Measurements from ENCODE around the gene HLA-DOB. TPM values are rescaled to one million over a fixed set of nuclear protein-coding genes. Genes with fewer than 3 reads are reported as not detected.
A peak's percentile ranks its signal among the peaks of the same experiment; 100 is the strongest.
"Not testable (repeated sequence)": the region's sequence is repeated elsewhere in the genome, so short reads cannot be mapped to it uniquely, and the experiment has no call there.

HLA-DOB gene
- polyA plus RNA-seq, 1 donor from 2014 or later: not detected

DNA sequence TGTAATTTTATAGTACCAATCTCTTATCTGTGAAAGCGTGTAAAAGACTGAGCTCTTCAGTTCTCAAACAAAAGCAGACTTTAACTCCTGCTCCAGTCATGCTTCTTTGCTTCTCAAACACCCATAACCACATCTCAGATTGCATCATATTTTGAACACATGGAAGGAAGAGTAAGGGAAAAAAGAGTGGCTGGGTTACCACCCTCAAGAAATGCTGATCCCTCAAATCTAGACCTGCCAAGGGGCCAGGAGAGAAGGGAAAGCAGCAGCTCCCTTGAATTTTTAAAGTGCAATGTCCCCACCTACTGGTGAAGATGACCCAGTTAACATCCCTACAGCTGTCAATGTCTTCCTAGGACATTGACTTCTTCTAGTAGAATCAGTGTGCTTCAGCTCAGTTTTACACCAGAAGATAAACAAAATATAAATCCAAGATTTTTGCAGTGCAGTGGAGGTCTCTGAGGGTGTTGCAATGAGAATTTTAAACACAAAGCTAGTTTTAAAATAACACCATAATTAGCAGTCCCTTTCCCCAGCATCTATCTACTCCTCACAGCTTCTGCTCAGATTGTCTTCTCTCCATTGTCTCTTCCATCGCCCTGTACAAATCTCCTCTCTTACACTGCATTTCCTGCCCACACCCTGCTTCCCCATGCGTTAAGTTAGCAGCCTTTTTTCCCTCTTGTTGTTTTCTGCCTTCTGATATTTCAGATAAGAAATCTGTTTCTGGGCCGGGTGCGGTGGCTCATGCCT, 30.8 kb downstream of the HLA-DOB start:
- no peak overlapping the region for H2AFZ ChIP-seq (ENCODE audit: low read depth, low read length)
- TF ChIP-seq, protein P1, sequence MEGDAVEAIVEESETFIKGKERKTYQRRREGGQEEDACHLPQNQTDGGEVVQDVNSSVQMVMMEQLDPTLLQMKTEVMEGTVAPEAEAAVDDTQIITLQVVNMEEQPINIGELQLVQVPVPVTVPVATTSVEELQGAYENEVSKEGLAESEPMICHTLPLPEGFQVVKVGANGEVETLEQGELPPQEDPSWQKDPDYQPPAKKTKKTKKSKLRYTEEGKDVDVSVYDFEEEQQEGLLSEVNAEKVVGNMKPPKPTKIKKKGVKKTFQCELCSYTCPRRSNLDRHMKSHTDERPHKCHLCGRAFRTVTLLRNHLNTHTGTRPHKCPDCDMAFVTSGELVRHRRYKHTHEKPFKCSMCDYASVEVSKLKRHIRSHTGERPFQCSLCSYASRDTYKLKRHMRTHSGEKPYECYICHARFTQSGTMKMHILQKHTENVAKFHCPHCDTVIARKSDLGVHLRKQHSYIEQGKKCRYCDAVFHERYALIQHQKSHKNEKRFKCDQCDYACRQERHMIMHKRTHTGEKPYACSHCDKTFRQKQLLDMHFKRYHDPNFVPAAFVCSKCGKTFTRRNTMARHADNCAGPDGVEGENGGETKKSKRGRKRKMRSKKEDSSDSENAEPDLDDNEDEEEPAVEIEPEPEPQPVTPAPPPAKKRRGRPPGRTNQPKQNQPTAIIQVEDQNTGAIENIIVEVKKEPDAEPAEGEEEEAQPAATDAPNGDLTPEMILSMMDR (IDR thresholded peaks at IDR 0.05; ENCODE audit: poor library complexity, severe bottlenecking): peak; percentile 75
- TF ChIP-seq MXI1 (conservative IDR thresholded peaks at IDR 0.05; ENCODE audit: poor library complexity, severe bottlenecking) (no peak), SMC3 (conservative IDR thresholded peaks at IDR 0.05; ENCODE audit: poor library complexity) (peak; percentile 80), RAD21 (conservative IDR thresholded peaks at IDR 0.05) (peak; percentile 79), EP300 (conservative IDR thresholded peaks at IDR 0.05; ENCODE audit: poor library complexity, severe bottlenecking) (no peak)
- H3F3A ChIP-seq (ENCODE audit: insufficient read depth, low read length, poor library complexity, severe bottlenecking): no peaks in the 10 kb centered on the region
- no peaks in the 10 kb centered on the region for H4K20me1 ChIP-seq (ENCODE audit: insufficient read depth)
- H3K27ac ChIP-seq (ENCODE audit: low read length): no peak overlapping the region
- no peak overlapping the region for H3K4me3 ChIP-seq (ENCODE audit: low read length)
- no peaks in the 10 kb centered on the region for H3K36me3 ChIP-seq (ENCODE audit: insufficient read depth, low read length)
- no peak overlapping the region for H3K9ac ChIP-seq (ENCODE audit: low read length)
- no peaks in the 10 kb centered on the region for H3K79me2 ChIP-seq (replicated peaks; ENCODE audit: insufficient read depth, low read length)
- H3K27me3 ChIP-seq (ENCODE audit: insufficient read depth, low read depth, low read length): no peaks in the 10 kb centered on the region
- no peaks in the 10 kb centered on the region for H3K9me2 ChIP-seq (ENCODE audit: insufficient read depth, low read length)
- no peaks in the 10 kb centered on the region for H3K9me3 ChIP-seq (ENCODE audit: low read length)
- H3K4me2 ChIP-seq (ENCODE audit: low read length): no peak overlapping the region

DNA sequence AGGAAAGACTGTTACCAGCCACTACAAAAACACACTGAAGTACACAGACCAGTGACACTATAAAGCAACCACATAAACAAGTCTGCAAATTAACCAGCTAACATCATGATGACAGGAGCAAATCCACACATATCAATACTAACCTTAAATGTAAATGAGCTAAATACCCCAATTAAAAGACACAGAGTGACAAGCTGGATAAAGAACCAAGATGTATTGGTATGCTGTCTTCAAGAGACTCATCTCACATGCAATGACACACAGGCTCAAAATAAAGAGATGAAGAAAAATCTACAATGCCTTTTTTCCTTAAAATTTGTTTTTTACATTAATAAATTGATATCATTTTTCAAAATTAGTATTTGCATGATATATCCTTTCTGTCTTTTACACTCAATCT, 33.9 kb downstream of the HLA-DOB start:
- H3K9me2 ChIP-seq (ENCODE audit: insufficient read depth, low read length); H3K36me3 ChIP-seq (ENCODE audit: insufficient read depth, low read length); H3K9me3 ChIP-seq (ENCODE audit: low read length); H3F3A ChIP-seq (ENCODE audit: insufficient read depth, low read length, poor library complexity, severe bottlenecking); H2AFZ ChIP-seq (ENCODE audit: low read depth, low read length); H3K4me3 ChIP-seq (ENCODE audit: low read length); H3K27ac ChIP-seq (ENCODE audit: low read length); H3K4me2 ChIP-seq (ENCODE audit: low read length); H3K79me2 ChIP-seq (replicated peaks; ENCODE audit: insufficient read depth, low read length); H4K20me1 ChIP-seq (ENCODE audit: insufficient read depth); H3K9ac ChIP-seq (ENCODE audit: low read length); H3K27me3 ChIP-seq (ENCODE audit: insufficient read depth, low read depth, low read length): not testable (repeated sequence)

DNA sequence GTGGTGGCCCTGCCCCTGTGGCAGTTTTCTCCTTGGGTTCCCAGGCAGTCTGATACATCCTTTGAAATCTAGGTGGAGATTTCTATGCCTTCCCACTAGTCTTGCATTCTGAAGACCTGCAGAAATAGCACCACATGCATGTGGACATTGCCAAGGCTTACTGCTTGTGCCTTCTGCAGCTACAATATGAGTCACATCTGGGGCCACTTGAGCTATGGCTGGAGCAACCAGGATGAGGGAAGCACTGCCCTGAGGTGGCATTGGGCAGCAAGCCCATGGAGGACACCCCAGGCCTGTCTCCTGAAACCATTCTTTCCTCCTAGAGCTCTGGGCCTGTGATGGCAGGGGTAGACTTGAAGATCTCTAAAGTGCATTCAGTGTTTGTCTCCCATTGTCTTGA, 37.8 kb downstream of the HLA-DOB start:
- no peaks in the 10 kb centered on the region for H3F3A ChIP-seq (ENCODE audit: insufficient read depth, low read length, poor library complexity, severe bottlenecking)
- H4K20me1 ChIP-seq (ENCODE audit: insufficient read depth): no peaks in the 10 kb centered on the region
- no peak overlapping the region for H3K9ac ChIP-seq (ENCODE audit: low read length)
- no peaks in the 10 kb centered on the region for H3K79me2 ChIP-seq (replicated peaks; ENCODE audit: insufficient read depth, low read length)
- H3K27ac ChIP-seq (ENCODE audit: low read length): no peak overlapping the region
- H3K36me3 ChIP-seq (ENCODE audit: insufficient read depth, low read length): no peaks in the 10 kb centered on the region
- no peak overlapping the region for H3K4me2 ChIP-seq (ENCODE audit: low read length)
- no peaks in the 10 kb centered on the region for H3K9me2 ChIP-seq (ENCODE audit: insufficient read depth, low read length)
- TF ChIP-seq EP300 (conservative IDR thresholded peaks at IDR 0.05; ENCODE audit: poor library complexity, severe bottlenecking): no peak
- TF ChIP-seq SMC3 (conservative IDR thresholded peaks at IDR 0.05; ENCODE audit: poor library complexity): no peak
- TF ChIP-seq EZH2 (IDR thresholded peaks at IDR 0.05; ENCODE audit: borderline replicate concordance, insufficient read depth, low read length, poor library complexity, severe bottlenecking): no peak
- no peak for TF ChIP-seq MXI1 (conservative IDR thresholded peaks at IDR 0.05; ENCODE audit: poor library complexity, severe bottlenecking)
- TF ChIP-seq, protein P1 (IDR thresholded peaks at IDR 0.05; ENCODE audit: poor library complexity, severe bottlenecking): no peak
- no peak for TF ChIP-seq RAD21 (conservative IDR thresholded peaks at IDR 0.05)
- TF ChIP-seq POLR2AphosphoS5 (IDR thresholded peaks at IDR 0.05): no peak
- TF ChIP-seq, protein P2, sequence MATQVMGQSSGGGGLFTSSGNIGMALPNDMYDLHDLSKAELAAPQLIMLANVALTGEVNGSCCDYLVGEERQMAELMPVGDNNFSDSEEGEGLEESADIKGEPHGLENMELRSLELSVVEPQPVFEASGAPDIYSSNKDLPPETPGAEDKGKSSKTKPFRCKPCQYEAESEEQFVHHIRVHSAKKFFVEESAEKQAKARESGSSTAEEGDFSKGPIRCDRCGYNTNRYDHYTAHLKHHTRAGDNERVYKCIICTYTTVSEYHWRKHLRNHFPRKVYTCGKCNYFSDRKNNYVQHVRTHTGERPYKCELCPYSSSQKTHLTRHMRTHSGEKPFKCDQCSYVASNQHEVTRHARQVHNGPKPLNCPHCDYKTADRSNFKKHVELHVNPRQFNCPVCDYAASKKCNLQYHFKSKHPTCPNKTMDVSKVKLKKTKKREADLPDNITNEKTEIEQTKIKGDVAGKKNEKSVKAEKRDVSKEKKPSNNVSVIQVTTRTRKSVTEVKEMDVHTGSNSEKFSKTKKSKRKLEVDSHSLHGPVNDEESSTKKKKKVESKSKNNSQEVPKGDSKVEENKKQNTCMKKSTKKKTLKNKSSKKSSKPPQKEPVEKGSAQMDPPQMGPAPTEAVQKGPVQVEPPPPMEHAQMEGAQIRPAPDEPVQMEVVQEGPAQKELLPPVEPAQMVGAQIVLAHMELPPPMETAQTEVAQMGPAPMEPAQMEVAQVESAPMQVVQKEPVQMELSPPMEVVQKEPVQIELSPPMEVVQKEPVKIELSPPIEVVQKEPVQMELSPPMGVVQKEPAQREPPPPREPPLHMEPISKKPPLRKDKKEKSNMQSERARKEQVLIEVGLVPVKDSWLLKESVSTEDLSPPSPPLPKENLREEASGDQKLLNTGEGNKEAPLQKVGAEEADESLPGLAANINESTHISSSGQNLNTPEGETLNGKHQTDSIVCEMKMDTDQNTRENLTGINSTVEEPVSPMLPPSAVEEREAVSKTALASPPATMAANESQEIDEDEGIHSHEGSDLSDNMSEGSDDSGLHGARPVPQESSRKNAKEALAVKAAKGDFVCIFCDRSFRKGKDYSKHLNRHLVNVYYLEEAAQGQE (IDR thresholded peaks at IDR 0.05; ENCODE audit: borderline replicate concordance): no peak
- TF ChIP-seq TAF1 (IDR thresholded peaks at IDR 0.05; ENCODE audit: low read depth): no peak
- no peak overlapping the region for H3K4me3 ChIP-seq (ENCODE audit: low read length)
- H3K27me3 ChIP-seq (ENCODE audit: insufficient read depth, low read depth, low read length): no peaks in the 10 kb centered on the region
- no peaks in the 10 kb centered on the region for H3K9me3 ChIP-seq (ENCODE audit: low read length)
- no peak overlapping the region for H2AFZ ChIP-seq (ENCODE audit: low read depth, low read length)

Data from neural cell (in vitro differentiated cells).